Ovary (tissue), 3 donors: ENCODE data around the gene VGLL4.

Experiments used
- CTCF ChIP-seq, 3 donors: fragments of 450-650 bp in 2 of 3; fragments of 200-600 bp in 1 of 3; IDR thresholded peaks; one replicate each; pipeline versions ENCODE4 v1.5.1 to v1.8.0; 2016 to 2022; ENCODE audit warnings: antibody characterized with exemption in 3 of 3, mild to moderate bottlenecking in 1 of 3
- EP300 ChIP-seq: sonication (generic); formaldehyde crosslinking; IDR thresholded peaks from one replicate; pipeline ENCODE4 v1.6.1; 2017; ENCODE audit warnings: antibody characterized with exemption
- POLR2A ChIP-seq: fragments of 450-650 bp; IDR thresholded peaks from one replicate; pipeline ENCODE4 v1.6.1; 2017; ENCODE audit warnings: antibody characterized with exemption, mild to moderate bottlenecking, moderate library complexity
- donor health status: DM: no; HTN: no; CAD: no.

GRCh38 chr3:11578169-11578568 lies 65.5 kb downstream of the VGLL4 start:
- TF ChIP-seq EP300 (no peak), POLR2A (no peak), CTCF (IDR thresholded peaks at IDR 0.05) (no peak)
